Mesenchymal stem cell (in vitro differentiated cells and primary cell): ENCODE results near the gene PPP1R27.

ENCODE experiments used
- DNase-seq: peaks from one replicate; pipeline ENCODE4 v3.0.0-alpha.2; 2013
- H2AFZ ChIP-seq: one replicate; pipeline ENCODE4 v1.6.1; 2013; ENCODE audit warnings: low read depth, mild to moderate bottlenecking, control low read depth, inconsistent platforms, low read length, moderate library complexity
- H2AK5ac ChIP-seq: 2 replicates; pipeline ENCODE4 v1.6.1; 2013; ENCODE audit warnings: low read length, moderate library complexity, mild to moderate bottlenecking, inconsistent platforms; ENCODE audit not compliant: severe bottlenecking
- H2BK120ac ChIP-seq: one replicate; pipeline ENCODE4 v1.6.1; 2013; ENCODE audit warnings: low read depth, mild to moderate bottlenecking, inconsistent platforms, low read length, moderate library complexity
- H2BK12ac ChIP-seq, 2 experiments: one replicate each; pipeline ENCODE4 v1.6.1; 2013; ENCODE audit warnings: inconsistent platforms in 2 of 2, low read length in 2 of 2, mild to moderate bottlenecking in 2 of 2, moderate library complexity in 2 of 2, control low read depth in 1 of 2
- H2BK15ac ChIP-seq: one replicate; pipeline ENCODE4 v1.6.1; 2013; ENCODE audit warnings: mild to moderate bottlenecking, low read depth, inconsistent platforms; ENCODE audit not compliant: poor library complexity, severe bottlenecking
- H2BK5ac ChIP-seq: 2 replicates; pipeline ENCODE4 v1.6.1; 2013; ENCODE audit warnings: low read depth, mild to moderate bottlenecking, low read length, control low read depth, inconsistent platforms; ENCODE audit not compliant: poor library complexity, severe bottlenecking
- H3K14ac ChIP-seq, 2 experiments: one replicate each; pipeline ENCODE4 v1.6.1; 2013; ENCODE audit warnings: inconsistent platforms in 2 of 2, low read length in 2 of 2, control low read depth in 1 of 2, mild to moderate bottlenecking in 1 of 2, moderate library complexity in 1 of 2
- H3K18ac ChIP-seq, 2 experiments: one replicate each; pipeline ENCODE4 v1.6.1; 2013; ENCODE audit warnings: inconsistent platforms in 2 of 2, low read length in 2 of 2, control low read depth in 1 of 2, low read depth in 1 of 2, mild to moderate bottlenecking in 1 of 2
- H3K23ac ChIP-seq, 2 experiments: one replicate each; pipeline ENCODE4 v1.6.1; 2013; ENCODE audit warnings: inconsistent platforms in 2 of 2, low read length in 2 of 2, mild to moderate bottlenecking in 2 of 2, moderate library complexity in 2 of 2, control low read depth in 1 of 2
- H3K27ac ChIP-seq: 2 replicates; pipeline ENCODE4 v1.5.1; 2013; ENCODE audit warnings: mild to moderate bottlenecking, moderate library complexity, low read length, control low read depth, inconsistent platforms; ENCODE audit not compliant: poor library complexity, severe bottlenecking
- H3K27me3 ChIP-seq, 2 experiments: 2 replicates each; pipeline versions ENCODE4 v1.6.1 to v1.7.0; 2013; ENCODE audit warnings: low read length in 2 of 2, mild to moderate bottlenecking in 2 of 2, moderate library complexity in 2 of 2, control low read depth in 1 of 2, inconsistent platforms in 1 of 2; ENCODE audit not compliant: control insufficient read depth in 1 of 2, insufficient read depth in 1 of 2
- H3K36me3 ChIP-seq, 2 experiments: 2 replicates each; pipeline versions ENCODE4 v1.6.1 to v1.7.0; 2013; ENCODE audit warnings: low read length in 2 of 2, control low read depth in 1 of 2, inconsistent platforms in 1 of 2, low read depth in 1 of 2, mild to moderate bottlenecking in 1 of 2; ENCODE audit not compliant: insufficient read depth in 2 of 2, control insufficient read depth in 1 of 2
- H3K4ac ChIP-seq, 2 experiments: one replicate each; pipeline ENCODE4 v1.6.1; 2013; ENCODE audit warnings: inconsistent platforms in 2 of 2, low read length in 2 of 2, mild to moderate bottlenecking in 2 of 2, moderate library complexity in 2 of 2, control low read depth in 1 of 2, low read depth in 1 of 2
- H3K4me1 ChIP-seq: 2 replicates; pipeline ENCODE4 v1.6.1; 2013; ENCODE audit warnings: low read depth, low read length, control low read depth; ENCODE audit not compliant: control insufficient read depth, insufficient read depth
- H3K4me2 ChIP-seq: 2 replicates; pipeline ENCODE4 v1.6.1; 2013; ENCODE audit warnings: low read length, mild to moderate bottlenecking, inconsistent platforms; ENCODE audit not compliant: poor library complexity, severe bottlenecking
- H3K4me3 ChIP-seq, 2 experiments: 2 replicates each; pipeline versions ENCODE4 v1.5.1 to v1.7.0; 2013; ENCODE audit warnings: low read length in 2 of 2, mild to moderate bottlenecking in 2 of 2, control low read depth in 1 of 2, low read depth in 1 of 2; ENCODE audit not compliant: insufficient read depth in 1 of 2
- H3K79me1 ChIP-seq: replicated peaks from 2 replicates; pipeline ENCODE4 v1.6.1; 2013; ENCODE audit warnings: mild to moderate bottlenecking, control low read depth, low read length, inconsistent platforms; ENCODE audit not compliant: poor library complexity, severe bottlenecking
- H3K9ac ChIP-seq: 2 replicates; pipeline ENCODE4 v1.7.0; 2013; ENCODE audit warnings: mild to moderate bottlenecking, low read length, moderate library complexity
- H3K9me3 ChIP-seq: 2 replicates; pipeline ENCODE4 v1.7.0; 2013; ENCODE audit warnings: mild to moderate bottlenecking, low read length; ENCODE audit not compliant: control insufficient read depth
- H4K8ac ChIP-seq: one replicate; pipeline ENCODE4 v1.6.1; 2013; ENCODE audit warnings: inconsistent platforms, mild to moderate bottlenecking, low read length, moderate library complexity
- H4K91ac ChIP-seq: one replicate; pipeline ENCODE4 v1.6.1; 2013; ENCODE audit warnings: mild to moderate bottlenecking, low read length, inconsistent platforms
- WGBS: methylation state at CpG from one replicate; pipeline ENCODE4 v1.1.7; 2013; ENCODE audit warnings: mixed read lengths; 5-methylcytosine and 5-hydroxymethylcytosine counted together

Gene PPP1R27

DNA sequence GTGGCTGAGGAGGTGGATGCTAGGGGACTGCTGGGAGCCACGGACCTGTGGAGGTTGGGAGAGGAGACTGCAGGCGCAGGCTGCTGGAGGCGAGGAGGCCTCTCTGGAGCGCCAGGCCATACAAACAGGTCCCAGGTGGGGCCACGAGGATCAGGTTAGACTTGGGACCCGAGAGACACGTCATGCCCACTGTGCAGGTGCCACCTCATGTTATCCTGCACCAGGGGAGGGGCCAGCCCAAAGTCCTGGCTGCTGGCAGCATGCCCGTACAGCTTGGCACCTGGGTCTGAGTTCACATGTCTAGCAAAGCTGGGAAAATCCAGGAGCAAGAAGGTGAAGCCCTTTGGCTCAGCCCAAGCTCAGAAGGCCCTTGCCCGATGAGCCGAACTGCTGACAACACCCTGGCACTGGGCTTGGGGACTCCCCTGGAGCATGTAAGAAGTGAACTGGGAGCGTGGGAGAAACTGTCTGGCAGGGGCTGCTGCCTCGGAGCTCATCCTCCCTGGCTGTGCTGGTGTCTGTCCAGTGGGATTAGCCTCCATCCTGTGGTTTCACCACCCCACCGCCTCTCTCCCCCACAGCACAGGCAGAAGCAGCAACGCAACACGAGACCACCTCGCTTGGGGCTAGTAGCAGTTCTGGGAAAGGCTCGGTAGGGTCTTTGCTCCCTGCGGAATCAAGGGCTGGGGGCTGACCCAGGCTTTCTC lies 31.0 kb upstream of the PPP1R27 start:
- Histone ChIP-seq H2AFZ (no peak overlapping the region), H3K4me3 (no peak overlapping the region)
- WGBS: 93% methylated on average over 18 of the region's 18 CpGs

DNA sequence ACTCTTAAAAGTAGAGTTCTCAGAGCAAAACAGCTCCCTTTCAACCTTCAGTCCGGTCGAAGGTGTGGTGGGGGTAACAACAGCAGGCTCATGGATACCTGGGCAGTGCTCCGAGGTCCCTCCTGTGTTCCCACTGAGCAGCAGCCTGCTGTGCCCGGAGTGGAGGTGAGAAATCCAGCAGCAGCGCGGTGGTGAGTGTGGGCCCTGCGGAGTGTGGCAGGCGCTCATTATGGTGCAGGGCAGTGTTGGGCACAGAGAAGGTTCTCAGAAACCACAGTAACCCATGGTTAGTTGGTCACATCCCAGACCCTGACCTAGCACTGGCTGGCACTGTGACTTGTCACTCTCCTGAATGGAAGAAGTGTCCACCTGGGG lies 30.5 kb upstream of the PPP1R27 start:
- Histone ChIP-seq H3K14ac (no peak overlapping the region), H3K23ac (no peak overlapping the region), H3K27me3 (no peaks in the 10 kb centered on the region), H3K4me1 (peaks cover 63% of the 10 kb centered on the region), H3K4ac (no peak overlapping the region), H2BK15ac (no peak overlapping the region), H2AFZ (no peak overlapping the region), H3K27ac (no peak overlapping the region), H3K4me3 (no peak overlapping the region), H3K9me3 (no peaks in the 10 kb centered on the region), H3K4me2 (no peak overlapping the region), H2BK5ac (no peak overlapping the region), H4K91ac (no peak overlapping the region), H3K18ac (no peak overlapping the region), H3K36me3 (peaks cover 41 to 64% of the 10 kb centered on the region in 2 experiments), H2BK12ac (no peak overlapping the region), H2BK120ac (no peak overlapping the region), H3K79me1 (peaks cover 10% of the 10 kb centered on the region), H4K8ac (peak overlapping the region; percentile 62), H3K9ac (no peak overlapping the region), H2AK5ac (no peak overlapping the region)
- over 99% methylated on average over 8 of the region's 8 CpGs for WGBS
- no peak for DNase-seq

More for the DNA sequence above, 31.0 kb upstream of the PPP1R27 start:
- Histone ChIP-seq H3K9me3 (no peaks in the 10 kb centered on the region), H4K8ac (peak overlapping the region; percentile 62), H2AK5ac (no peak overlapping the region), H3K4ac (peak overlapping the region in 1 of 2 experiments; percentile 37), H4K91ac (no peak overlapping the region), H2BK5ac (no peak overlapping the region), H2BK15ac (no peak overlapping the region), H3K23ac (no peak overlapping the region), H3K18ac (peak overlapping the region in 1 of 2 experiments; percentile 37), H3K27ac (no peak overlapping the region), H2BK12ac (no peak overlapping the region), H3K9ac (peak overlapping the region; percentile 12), H3K4me2 (no peak overlapping the region), H2BK120ac (no peak overlapping the region), H3K14ac (no peak overlapping the region), H3K79me1 (peaks cover 10% of the 10 kb centered on the region), H3K36me3 (peaks cover 41 to 64% of the 10 kb centered on the region in 2 experiments), H3K4me1 (peaks cover 63% of the 10 kb centered on the region), H3K27me3 (no peaks in the 10 kb centered on the region)
- DNase-seq: peak; percentile 59

- no peak overlapping the region for H2AK5ac ChIP-seq
- no peak overlapping the region for H3K4ac ChIP-seq
- no peaks in the 10 kb centered on the region for H3K27me3 ChIP-seq
- peaks cover 10% of the 10 kb centered on the region for H3K79me1 ChIP-seq
- H2BK120ac ChIP-seq: no peak overlapping the region
- no peak overlapping the region for H2BK12ac ChIP-seq
- no peak overlapping the region for H4K8ac ChIP-seq
- H3K4me1 ChIP-seq: peaks cover 56% of the 10 kb centered on the region
- peaks cover 36 to 56% of the 10 kb centered on the region in 2 experiments for H3K36me3 ChIP-seq
- no peak overlapping the region for H3K18ac ChIP-seq
- no peak overlapping the region for H3K4me3 ChIP-seq
- no peak overlapping the region for H2AFZ ChIP-seq
- 96% methylated on average over 9 of the region's 9 CpGs for WGBS
- H3K23ac ChIP-seq: peak overlapping the region in 1 of 2 experiments; percentile 47
- no peak for DNase-seq
- no peak overlapping the region for H2BK5ac ChIP-seq
- no peak overlapping the region for H4K91ac ChIP-seq
- peak overlapping the region; percentile 52 for H2BK15ac ChIP-seq
- no peak overlapping the region for H3K4me2 ChIP-seq
- H3K9me3 ChIP-seq: no peaks in the 10 kb centered on the region
- no peak overlapping the region for H3K14ac ChIP-seq
- peak overlapping the region; percentile 32 for H3K9ac ChIP-seq
- H3K27ac ChIP-seq: no peak overlapping the region
Observed at GRCh38 chr17:81863833-81864768, 29.3 kb upstream of the PPP1R27 start.

DNA sequence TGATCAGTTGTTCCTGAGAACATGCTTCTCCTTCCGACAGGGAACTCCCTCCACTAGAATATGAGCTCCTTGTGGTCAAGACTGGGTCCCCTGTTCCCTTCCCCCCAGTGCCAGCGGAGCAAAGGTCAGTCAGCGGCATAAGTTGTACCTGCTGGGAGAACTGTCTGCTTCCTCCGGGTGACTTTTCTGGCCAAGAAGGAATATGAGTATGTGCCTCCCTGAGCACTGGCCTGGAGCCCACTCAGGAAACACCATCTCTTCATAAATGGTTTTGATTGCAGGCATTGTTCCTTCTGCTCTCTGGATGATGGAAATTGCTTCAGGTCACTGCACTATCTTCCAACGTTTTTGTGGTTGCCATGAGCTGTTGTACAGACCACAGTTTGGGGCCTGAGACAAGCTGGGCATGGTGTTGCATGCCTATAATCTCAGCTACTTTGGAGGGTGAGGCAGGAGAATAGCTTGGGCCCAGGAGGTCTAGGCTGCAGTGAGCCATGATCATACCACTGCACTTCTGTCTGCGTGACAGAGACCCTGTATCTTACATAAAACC lies 28.3 kb upstream of the PPP1R27 start:
- Histone ChIP-seq H3K4me1 (peaks cover 57% of the 10 kb centered on the region), H3K36me3 (peaks cover 35 to 56% of the 10 kb centered on the region in 2 experiments), H4K8ac (no peak overlapping the region), H3K79me1 (peaks cover 10% of the 10 kb centered on the region), H3K23ac (no peak overlapping the region), H3K4me3 (no peak overlapping the region), H3K9me3 (no peaks in the 10 kb centered on the region), H3K4me2 (no peak overlapping the region), H2BK15ac (no peak overlapping the region), H2BK5ac (no peak overlapping the region), H3K27me3 (no peaks in the 10 kb centered on the region), H2AK5ac (no peak overlapping the region), H3K9ac (peak overlapping the region; percentile 32), H3K27ac (no peak overlapping the region), H4K91ac (no peak overlapping the region), H3K18ac (no peak overlapping the region), H3K14ac (no peak overlapping the region), H2BK120ac (no peak overlapping the region), H3K4ac (no peak overlapping the region), H2BK12ac (no peak overlapping the region), H2AFZ (no peak overlapping the region)
- peak; percentile 20 for DNase-seq
- WGBS: 95% methylated on average over 5 of the region's 6 CpGs
